Lower leg skin (tissue), 3 donors: ENCODE results near the gene PAGE2B.

Experiments used
- CTCF ChIP-seq, 3 donors: fragments of 450-650 bp; IDR thresholded peaks; one replicate each; pipeline ENCODE4 v1.5.1; 2016; ENCODE audit warnings: antibody characterized with exemption in 3 of 3, mild to moderate bottlenecking in 3 of 3, moderate library complexity in 2 of 3
- POLR2A ChIP-seq, 2 donors: fragments of 450-650 bp; IDR thresholded peaks; one replicate each; pipeline ENCODE4 v1.6.1; 2016 to 2017; ENCODE audit warnings: antibody characterized with exemption in 2 of 2, mild to moderate bottlenecking in 1 of 2, moderate library complexity in 1 of 2

- no peak for TF ChIP-seq CTCF (IDR thresholded peaks at IDR 0.05)
- TF ChIP-seq POLR2A (IDR thresholded peaks at IDR 0.05) = no peak
Measured at GRCh38 chrX:55088795-55089489, 14.1 kb downstream of the PAGE2B start, which contains the start of gene PAGE2.
